ENCODE measurements around the gene SEPTIN2.
A peak's percentile ranks its signal among the peaks of the same experiment; 100 is the strongest.
"Not testable (repeated sequence)": the region's sequence is repeated elsewhere in the genome, so short reads cannot be mapped to it uniquely, and the experiment has no call there.

SEPTIN2 gene

GRCh38 chr2:241288324-241288888, 27.3 kb upstream of the SEPTIN2 start:
- no peak for DNase-seq

GRCh38 chr2:241289053-241289452, 26.7 kb upstream of the SEPTIN2 start:
- no peak for DNase-seq

DNA sequence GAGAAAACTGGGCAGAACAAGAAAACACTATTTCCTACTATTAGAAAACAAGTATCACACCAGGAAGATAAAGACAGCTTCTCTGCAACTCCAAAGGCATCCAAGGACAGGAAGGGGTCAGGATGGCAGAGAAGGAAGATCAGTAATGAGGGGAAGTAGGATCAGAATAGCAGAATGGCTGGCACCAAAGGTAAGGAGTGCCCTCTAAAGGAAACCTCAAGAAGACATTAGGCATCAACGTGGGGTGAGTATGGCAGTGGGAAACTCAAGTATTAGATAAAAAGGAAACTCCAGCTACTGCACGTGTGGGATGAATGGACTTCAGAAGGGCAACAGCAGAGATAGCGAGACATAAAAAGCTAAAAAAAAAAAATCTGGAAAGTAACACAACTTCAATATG, 26.1 kb upstream of the SEPTIN2 start:
- DNase-seq, result no peak

- no peak for DNase-seq
Measured at GRCh38 chr2:241291153-241291552, 24.6 kb upstream of the SEPTIN2 start.

GRCh38 chr2:241291977-241292376, 23.7 kb upstream of the SEPTIN2 start:
- DNase-seq, result no peak

DNA sequence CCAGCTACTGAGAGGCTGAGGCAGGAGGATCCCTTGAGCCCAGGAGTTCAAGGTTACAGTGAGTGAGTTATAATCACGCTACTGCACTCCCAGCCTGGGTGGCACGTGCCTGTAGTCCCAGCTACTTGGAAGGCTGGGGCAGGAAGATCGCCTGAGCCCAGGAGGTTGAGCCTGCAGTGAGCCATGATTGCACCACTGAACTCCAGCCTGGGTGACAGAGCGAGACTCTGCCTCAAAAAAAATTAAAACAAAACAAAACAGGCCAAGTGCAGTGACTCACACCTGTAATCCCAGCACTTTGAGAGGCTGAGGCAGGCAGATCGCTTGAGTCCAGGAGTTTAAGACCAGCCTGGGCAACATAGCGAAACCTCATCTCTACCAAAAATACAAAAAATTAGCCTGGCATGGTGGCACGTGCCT, 22.3 kb upstream of the SEPTIN2 start:
- not testable (repeated sequence) for DNase-seq

DNA sequence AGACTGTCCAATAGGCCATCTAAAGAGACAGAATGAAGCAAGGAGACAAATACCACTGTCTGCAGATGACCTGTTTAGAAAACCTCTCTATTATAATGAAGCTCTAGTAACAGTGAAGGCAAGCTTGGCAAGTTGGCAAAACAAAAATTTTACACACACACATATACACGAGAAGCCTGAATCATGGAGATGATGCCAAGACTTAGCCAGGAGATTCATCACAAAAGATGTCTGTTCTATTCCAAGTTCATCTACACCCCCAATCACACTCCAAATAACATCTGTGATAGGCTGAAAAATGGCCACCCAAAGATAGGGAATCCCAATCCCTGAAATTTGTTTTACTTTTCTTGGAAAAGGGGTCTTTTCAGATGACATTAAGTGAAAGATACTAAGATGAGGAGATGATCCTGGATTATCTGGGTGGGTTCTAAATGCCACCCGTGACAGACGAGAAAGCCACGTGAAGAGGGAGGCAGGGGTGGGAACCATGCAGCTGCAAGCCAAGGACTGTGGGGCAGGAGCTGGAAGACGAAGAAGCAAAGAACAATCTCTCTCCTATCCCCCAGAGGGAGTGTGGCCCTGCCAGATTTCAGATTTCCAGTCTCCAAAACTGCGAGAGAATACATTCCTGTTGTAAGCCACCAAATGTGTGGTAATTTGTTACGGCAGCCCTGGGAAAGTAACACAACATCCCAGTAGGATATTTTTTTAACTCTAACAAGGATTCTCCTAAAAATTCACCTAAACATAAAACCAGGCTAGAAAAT, 20.2 kb upstream of the SEPTIN2 start:
- DNase-seq, result no peak

DNA sequence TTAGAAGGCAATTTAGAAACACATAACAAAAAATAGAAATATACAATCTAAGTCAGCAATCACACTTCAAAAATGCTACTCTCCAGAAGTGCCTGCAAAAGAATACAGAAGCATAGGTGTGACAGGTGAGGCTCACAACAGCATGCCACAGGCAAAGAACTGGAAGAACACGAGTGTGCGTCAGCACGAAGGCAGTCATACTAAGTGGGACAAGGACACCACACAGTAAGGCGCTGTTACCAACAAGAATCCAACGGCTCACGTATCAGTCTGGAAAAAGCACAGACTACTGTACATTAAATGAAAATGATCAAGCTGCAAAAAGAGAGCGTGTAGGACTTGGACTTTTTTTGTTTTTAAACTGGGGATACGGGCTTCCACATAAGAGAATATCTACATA, 19.0 kb upstream of the SEPTIN2 start:
- no peak for DNase-seq

- DNase-seq, result no peak
Measured at GRCh38 chr2:241298673-241299072, 17.1 kb upstream of the SEPTIN2 start.

DNA sequence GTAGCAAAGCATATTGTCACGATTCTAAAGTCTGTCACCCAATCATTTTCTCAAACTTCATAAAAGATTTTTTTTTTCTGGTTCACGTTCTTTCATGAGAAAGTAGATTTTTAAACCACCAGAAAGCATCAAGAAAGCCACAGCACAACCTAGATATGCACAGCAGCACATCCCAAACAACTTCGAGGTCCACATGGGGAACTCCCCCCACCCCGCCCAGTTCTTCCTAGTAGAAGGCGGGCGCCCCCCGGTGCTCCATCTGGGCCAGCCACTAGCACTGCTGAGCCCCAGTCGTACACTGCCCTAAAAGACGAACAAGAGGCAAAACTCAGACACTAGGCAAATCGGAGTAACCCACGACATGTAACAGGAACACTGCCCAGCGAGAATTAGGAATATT, 15.7 kb upstream of the SEPTIN2 start:
- peak; percentile 54 for DNase-seq

DNA sequence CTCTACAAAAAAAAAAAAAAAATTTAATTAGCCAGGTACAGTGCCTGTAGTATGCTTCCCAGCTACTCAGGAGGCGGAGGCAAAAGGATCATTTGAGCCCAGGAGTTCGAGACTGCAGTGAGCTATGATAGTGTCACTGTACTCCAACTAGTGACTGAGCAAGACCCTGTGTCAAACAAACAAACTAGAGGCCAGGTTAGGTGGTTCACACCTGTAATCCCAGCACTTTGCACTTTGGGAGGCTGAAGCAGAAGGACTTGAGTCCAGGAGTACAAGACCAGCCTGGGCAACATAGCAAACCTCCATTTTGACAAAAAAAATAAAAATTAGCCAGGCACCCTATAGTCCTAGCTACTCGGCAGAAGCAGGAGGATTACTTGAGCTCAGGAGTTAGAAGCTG, 13.6 kb upstream of the SEPTIN2 start:
- no peak for DNase-seq

DNA sequence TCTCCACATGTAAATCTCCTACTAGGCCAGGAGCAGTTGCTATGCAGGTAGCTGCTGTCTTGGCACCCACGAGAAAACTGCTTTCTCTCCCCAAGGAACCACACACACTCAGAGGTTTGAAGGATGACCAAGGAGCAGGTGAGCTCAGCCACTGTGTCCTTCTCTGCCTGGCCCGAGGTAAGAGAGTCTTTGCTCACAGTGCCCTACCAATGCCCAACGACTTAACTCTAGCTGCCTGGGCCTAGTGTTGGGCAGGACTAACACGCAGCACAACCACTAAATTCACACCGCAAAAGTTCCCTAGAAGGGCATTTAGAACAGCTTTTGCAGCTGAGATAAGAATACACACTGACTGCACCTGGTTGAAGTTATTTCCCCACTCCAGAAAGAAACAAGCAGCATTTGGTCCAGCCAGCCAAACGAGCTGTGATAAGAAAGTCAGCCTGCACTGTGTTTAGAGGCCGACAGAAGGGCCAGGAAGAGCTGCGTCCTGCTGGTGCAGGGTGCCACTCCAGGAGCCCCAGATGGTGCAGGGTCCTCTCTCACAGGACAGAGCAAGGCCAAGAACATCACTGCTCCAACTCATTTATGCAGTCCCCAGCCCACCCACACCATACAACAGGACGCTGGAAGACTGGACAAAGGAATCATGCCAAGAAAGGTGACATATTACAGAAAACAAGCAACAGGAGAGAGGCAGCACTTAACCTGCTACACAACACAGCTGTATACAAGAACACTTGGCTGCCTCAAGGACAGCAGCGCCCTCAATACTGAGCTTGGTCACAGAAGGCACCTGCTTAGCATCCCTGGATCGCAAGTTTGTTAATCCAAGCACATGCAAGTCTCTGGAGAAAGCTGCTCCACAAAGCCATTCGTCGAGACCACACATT, 12.7 kb upstream of the SEPTIN2 start:
- DNase-seq, result no peak

GRCh38 chr2:241304039-241304670, 11.6 kb upstream of the SEPTIN2 start:
- no peak for DNase-seq

DNA sequence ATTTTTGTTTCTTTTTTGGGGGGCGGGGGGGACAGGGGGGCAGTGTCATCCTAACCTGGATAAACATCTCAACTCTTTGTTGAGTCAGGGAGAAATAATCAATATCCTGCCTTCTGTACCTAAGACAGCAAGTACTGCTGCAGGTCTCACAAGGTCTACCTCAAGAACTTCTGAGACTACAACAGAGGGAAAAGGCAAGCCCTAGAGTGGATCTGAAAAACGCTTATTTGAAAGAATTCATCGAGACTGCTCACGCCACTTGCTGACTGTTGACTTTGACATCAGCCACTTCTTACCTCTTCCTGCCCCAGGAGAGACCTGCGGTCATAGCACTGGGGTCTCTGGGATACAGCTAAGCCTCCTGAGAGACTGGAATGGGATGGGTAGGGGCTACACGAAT, 8.7 kb upstream of the SEPTIN2 start:
- no peak for DNase-seq

DNA sequence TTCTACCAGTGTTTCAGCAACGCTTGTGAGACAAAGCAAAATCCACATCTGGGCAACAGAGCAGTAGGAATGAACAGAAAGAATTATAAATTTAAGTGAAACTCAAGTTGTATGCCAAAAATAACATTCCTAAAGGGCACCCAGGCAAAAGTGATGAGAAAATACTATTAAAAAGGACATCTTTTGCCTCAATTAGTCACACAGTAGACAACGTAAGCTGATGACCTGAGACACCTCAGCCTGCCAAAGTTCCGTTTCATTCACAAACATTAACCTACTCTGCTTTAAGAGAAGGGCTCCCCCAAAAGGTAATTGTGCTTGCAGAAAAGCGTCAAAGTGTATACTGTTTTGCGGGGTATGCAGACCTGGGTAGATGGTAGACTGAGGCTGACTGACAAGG, 7.5 kb upstream of the SEPTIN2 start:
- no peak for DNase-seq

DNA sequence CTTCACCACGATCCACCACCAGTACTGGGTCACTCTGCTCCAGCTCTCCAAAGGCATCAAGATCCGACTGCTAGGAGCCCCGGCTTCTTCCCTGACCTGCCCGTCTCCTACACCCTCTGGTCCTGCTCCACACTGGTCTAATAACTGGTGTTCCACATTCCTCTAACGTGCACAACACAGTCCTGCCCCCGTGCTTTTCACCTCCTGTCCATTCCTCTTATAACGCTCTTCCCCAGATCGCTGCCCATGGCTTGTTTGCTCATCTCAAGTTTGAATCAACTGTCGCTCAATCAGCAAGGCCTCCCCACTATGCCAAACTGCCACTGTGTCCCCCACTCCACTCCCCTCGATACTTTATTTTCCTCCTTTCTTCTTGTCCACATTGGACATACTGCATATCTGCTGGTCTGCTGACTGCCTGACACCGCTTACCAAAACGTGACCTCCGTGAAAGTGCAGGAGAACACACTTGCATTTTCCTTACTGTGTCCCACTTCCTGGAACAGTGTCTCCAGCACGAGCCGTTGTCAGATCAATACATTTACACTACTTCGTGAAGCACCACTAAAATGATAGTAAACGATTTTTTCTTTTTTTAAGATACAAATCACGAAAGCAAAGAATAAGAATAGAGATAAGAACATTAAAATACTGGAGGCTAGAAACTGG, 6.8 kb upstream of the SEPTIN2 start:
- no peak for DNase-seq

GRCh38 chr2:241309684-241310117, 6.0 kb upstream of the SEPTIN2 start:
- DNase-seq, result peak; percentile 72

DNA sequence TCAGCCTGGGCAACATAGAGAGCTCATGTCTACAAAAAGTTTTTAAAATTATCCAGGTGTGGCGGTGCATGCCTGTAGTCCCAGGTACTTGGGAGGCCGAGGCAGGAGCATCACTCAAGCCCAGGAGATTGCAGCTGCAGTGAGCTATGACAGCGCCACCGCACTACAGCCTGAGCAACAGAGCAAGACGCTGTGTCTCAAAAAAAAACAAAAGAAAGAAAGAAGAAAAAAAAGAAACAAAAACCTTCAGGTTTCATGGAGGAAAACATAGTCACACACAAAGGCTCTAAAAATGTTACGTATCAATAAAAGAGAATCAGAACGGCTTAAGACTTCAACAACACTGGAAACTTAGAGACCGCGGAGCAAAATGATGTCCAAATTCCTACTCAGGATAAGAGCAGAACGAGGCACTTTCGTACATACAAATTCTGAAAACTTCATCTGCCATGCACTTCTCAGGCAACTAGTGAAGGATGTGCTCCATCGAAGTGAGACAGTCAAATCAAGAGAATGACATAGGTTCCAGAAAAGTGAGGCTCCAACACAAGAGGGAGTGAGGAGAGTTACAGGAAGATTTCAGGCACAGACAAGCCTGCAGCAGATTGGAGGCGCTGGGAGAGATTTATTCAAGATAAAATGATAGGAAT, 4.7 kb upstream of the SEPTIN2 start:
- no peak for DNase-seq

GRCh38 chr2:241312082-241312481, 3.6 kb upstream of the SEPTIN2 start:
- no peak for DNase-seq

GRCh38 chr2:241313543-241314095, 2.1 kb upstream of the SEPTIN2 start:
- no peak for DNase-seq

- no peak for DNase-seq
Measured at GRCh38 chr2:241314226-241315092, 1.3 kb upstream of the SEPTIN2 start.
